GM23338 (cell line): ENCODE data around the gene C2orf78. TPM values are rescaled to one million over a fixed set of nuclear protein-coding genes. Genes with fewer than 3 reads are reported as not detected.

Experiments
- ATAC-seq: fragments of 200-7000 bp; cut with Tn5 transposase; 3 replicates; pipeline ENCODE4 v1.9.1; 2020
- DNase-seq: peaks from one replicate; pipeline ENCODE4 v3.0.0-alpha.2; 2015; ENCODE audit warnings: low spot score
- H2AFZ ChIP-seq: fragments of 200-600 bp; sonication (generic); 2 replicates; pipeline ENCODE4 v1.8.0; 2016; ENCODE audit warnings: antibody characterized with exemption, mild to moderate bottlenecking, moderate library complexity
- H3F3A ChIP-seq: fragments of 200-600 bp; sonication (generic); replicated peaks from 2 replicates; pipeline ENCODE4 v1.8.0; 2017; ENCODE audit warnings: antibody characterized with exemption, mixed run types, low read depth
- H3K27ac ChIP-seq: fragments of 200-600 bp; sonication (generic); 2 replicates; pipeline ENCODE4 v1.6.1; 2016; ENCODE audit warnings: low read depth
- H3K27me3 ChIP-seq: fragments of 200-600 bp; sonication (generic); 2 replicates; pipeline ENCODE4 v1.8.0; 2016; ENCODE audit warnings: mild to moderate bottlenecking, mixed run types, moderate library complexity; ENCODE audit not compliant: insufficient read depth
- H3K36me3 ChIP-seq: fragments of 200-600 bp; sonication (generic); 2 replicates; pipeline ENCODE4 v1.8.0; 2016; ENCODE audit warnings: mild to moderate bottlenecking; ENCODE audit not compliant: insufficient read depth
- H3K4me1 ChIP-seq: fragments of 200-600 bp; sonication (generic); 2 replicates; pipeline ENCODE4 v1.8.0; 2016; ENCODE audit warnings: mild to moderate bottlenecking, moderate library complexity; ENCODE audit not compliant: insufficient read depth
- H3K4me2 ChIP-seq: fragments of 200-600 bp; sonication (generic); 2 replicates; pipeline ENCODE4 v1.7.1; 2017; ENCODE audit warnings: mixed run types
- H3K4me3 ChIP-seq: fragments of 200-600 bp; sonication (generic); 2 replicates; pipeline ENCODE4 v1.6.1; 2016; ENCODE audit warnings: mixed run types
- H3K79me2 ChIP-seq: fragments of 200-600 bp; sonication (generic); replicated peaks from 2 replicates; pipeline ENCODE4 v1.8.0; 2017; ENCODE audit warnings: mild to moderate bottlenecking; ENCODE audit not compliant: insufficient read depth
- H3K9me2 ChIP-seq: fragments of 200-600 bp; sonication (generic); 2 replicates; pipeline ENCODE4 v1.8.0; 2017; ENCODE audit not compliant: insufficient read depth
- H4K20me1 ChIP-seq: fragments of 200-600 bp; sonication (generic); replicated peaks from 2 replicates; pipeline ENCODE4 v1.8.0; 2017; ENCODE audit warnings: mild to moderate bottlenecking; ENCODE audit not compliant: insufficient read depth
- H3K27ac Mint-ChIP-seq: 2 replicates; pipeline ENCODE4 v1.8.0; 2020; ENCODE audit warnings: inconsistent platforms, mild to moderate bottlenecking, moderate library complexity, mixed read lengths
- H3K27me3 Mint-ChIP-seq: 3 replicates; pipeline ENCODE4 v1.8.0; 2022; ENCODE audit warnings: low read depth, mild to moderate bottlenecking, moderate library complexity, mixed read lengths, inconsistent platforms; ENCODE audit not compliant: insufficient read depth, poor library complexity
- H3K36me3 Mint-ChIP-seq: 3 replicates; pipeline ENCODE4 v1.8.0; 2021; ENCODE audit warnings: low read depth, mild to moderate bottlenecking, inconsistent platforms, moderate library complexity, mixed read lengths
- H3K4me1 Mint-ChIP-seq: 3 replicates; pipeline ENCODE4 v1.8.0; 2020; ENCODE audit warnings: mild to moderate bottlenecking, inconsistent platforms, mixed read lengths
- H3K4me3 Mint-ChIP-seq: 3 replicates; pipeline ENCODE4 v1.8.0; 2021; ENCODE audit warnings: moderate library complexity, mild to moderate bottlenecking, inconsistent platforms, mixed read lengths
- H3K9me3 Mint-ChIP-seq: 3 replicates; pipeline ENCODE4 v1.8.0; 2020; ENCODE audit warnings: moderate library complexity, mild to moderate bottlenecking, inconsistent platforms, mixed read lengths
- CREB1 ChIP-seq: fragments of 250-450 bp; sonication (Bioruptor Pico); IDR thresholded peaks from 2 replicates; pipeline ENCODE4 v1.5.0; 2020; ENCODE audit warnings: low read depth, mild to moderate bottlenecking, moderate library complexity
- CTCF ChIP-seq, 2 experiments: fragments of 200-600 bp in 1 of 2; sonication (generic) in 1 of 2; conservative IDR thresholded peaks; 2 replicates each; pipeline versions ENCODE4 v1.5.1 to v1.6.1; 2016 to 2017; ENCODE audit warnings: antibody characterized with exemption in 2 of 2, low read depth in 2 of 2, mild to moderate bottlenecking in 2 of 2, moderate library complexity in 1 of 2
- EZH2 ChIP-seq: fragments of 200-600 bp; sonication (generic); IDR thresholded peaks from one replicate; pipeline ENCODE4 v1.8.0; 2017; ENCODE audit warnings: antibody characterized with exemption, mild to moderate bottlenecking, low read depth; ENCODE audit not compliant: unreplicated experiment
- EZH2phosphoT487 ChIP-seq: fragments of 200-600 bp; sonication (generic); IDR thresholded peaks from one replicate; pipeline ENCODE4 v1.8.1; 2018; ENCODE audit warnings: antibody characterized with exemption; ENCODE audit not compliant: unreplicated experiment
- JUNB ChIP-seq: IDR thresholded peaks from one replicate; pipeline ENCODE4 v1.6.1; 2016; ENCODE audit warnings: antibody characterized with exemption; ENCODE audit not compliant: unreplicated experiment
- NANOG ChIP-seq: IDR thresholded peaks from 2 replicates; pipeline ENCODE4 v1.6.1; 2016; ENCODE audit warnings: antibody characterized with exemption, borderline replicate concordance
- STAT1 ChIP-seq: IDR thresholded peaks from one replicate; pipeline ENCODE4 v1.6.1; 2016; ENCODE audit warnings: antibody characterized with exemption; ENCODE audit not compliant: unreplicated experiment
- ZNF114 ChIP-seq: fragments of 250-450 bp; sonication (Bioruptor Pico); IDR thresholded peaks from 2 replicates; pipeline ENCODE4 v1.5.0; 2020; ENCODE audit warnings: mild to moderate bottlenecking, moderate library complexity
- polyA plus RNA-seq: library from polyadenylated mRNA; unstranded; fragments of >200 nt; fragmentation: Nextera tagmentation; extraction: Ambion mirVana; gene quantifications from 2 replicates; pipeline ENCODE4 v1.2.1, GENCODE V29; 2016
- total RNA-seq: library from RNA; depleted of rRNA; stranded (reverse); fragments of >200 nt; shearing (Covaris generic); gene quantifications from 2 replicates; pipeline ENCODE4 v1.2.3, GENCODE V29; 2014
- TF ChIP-seq, protein P1 (sequence below): IDR thresholded peaks from one replicate; pipeline ENCODE4 v1.6.1; 2018; ENCODE audit warnings: antibody characterized with exemption; ENCODE audit not compliant: unreplicated experiment

C2orf78 gene
- total and polyA plus RNA-seq, 2 experiments from 2014 or later, result 0.14 to 0.18 TPM

DNA sequence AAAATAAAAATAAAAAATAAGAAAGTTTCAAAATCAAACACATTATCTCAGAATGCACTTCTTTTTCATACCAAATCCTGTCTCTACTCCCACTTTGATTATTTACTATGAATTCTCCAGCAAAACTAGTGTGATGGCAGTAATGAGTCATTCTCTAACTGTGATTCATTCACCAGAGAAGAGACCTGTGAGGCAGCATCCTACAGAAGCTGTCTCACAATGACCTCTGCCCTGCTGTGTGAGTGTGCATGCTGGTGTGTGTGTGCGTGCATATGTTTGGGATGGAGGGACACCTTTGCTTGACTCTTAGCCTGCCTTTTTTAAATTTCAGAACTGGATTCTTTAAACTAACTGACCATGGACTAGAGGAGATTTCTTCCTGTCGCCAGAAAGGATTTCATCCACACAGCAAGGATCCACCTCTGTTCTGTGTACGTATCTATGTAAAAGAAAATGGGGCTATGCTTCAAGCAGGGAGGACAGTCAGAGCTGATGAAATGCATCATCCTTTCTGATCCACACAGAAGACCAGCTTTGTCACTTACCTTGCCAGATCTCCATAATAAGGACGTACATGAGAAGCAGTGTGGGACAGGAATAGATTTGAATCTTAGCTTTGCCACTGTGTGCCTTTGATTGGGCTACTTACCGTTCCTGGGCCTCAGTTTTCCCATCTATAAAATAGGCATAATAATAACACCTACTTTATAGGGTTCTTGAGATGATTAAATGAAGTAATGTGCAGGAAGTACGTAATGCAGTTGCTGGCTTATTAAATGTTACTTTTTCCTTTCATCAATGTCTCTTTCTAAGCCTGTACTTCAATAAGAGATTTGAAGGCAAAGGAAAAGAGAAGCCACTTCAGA, 76.0 kb downstream of the C2orf78 start:
- Histone ChIP-seq H4K20me1 (0 out of 2 replicates have a peak, but pooled peaks cover 4% of the 10 kb centered on the region), H3K36me3 (peaks cover 45% of the 10 kb centered on the region), H3K4me3 (no peak overlapping the region), H2AFZ (no peak overlapping the region), H3K9me2 (no peaks in the 10 kb centered on the region), H3K4me1 (no peaks in the 10 kb centered on the region), H3F3A (no peaks in the 10 kb centered on the region), H3K27ac (no peak overlapping the region), H3K4me2 (no peak overlapping the region), H3K27me3 (no peaks in the 10 kb centered on the region), H3K79me2 (no peaks in the 10 kb centered on the region)
- H3K9me3 Mint-ChIP-seq, result no peaks in the 10 kb centered on the region
- H3K4me3 Mint-ChIP-seq, result no peak overlapping the region
- no peak for ATAC-seq
- H3K27ac Mint-ChIP-seq, result no peak overlapping the region
- H3K27me3 Mint-ChIP-seq, result peaks cover 1% of the 10 kb centered on the region
- TF ChIP-seq ZNF114 (CRISPR knock-in tag) (no peak), NANOG (no peak)
- DNase-seq, result no peak
- no peaks in the 10 kb centered on the region for H3K4me1 Mint-ChIP-seq
- peaks cover 63% of the 10 kb centered on the region for H3K36me3 Mint-ChIP-seq

DNA sequence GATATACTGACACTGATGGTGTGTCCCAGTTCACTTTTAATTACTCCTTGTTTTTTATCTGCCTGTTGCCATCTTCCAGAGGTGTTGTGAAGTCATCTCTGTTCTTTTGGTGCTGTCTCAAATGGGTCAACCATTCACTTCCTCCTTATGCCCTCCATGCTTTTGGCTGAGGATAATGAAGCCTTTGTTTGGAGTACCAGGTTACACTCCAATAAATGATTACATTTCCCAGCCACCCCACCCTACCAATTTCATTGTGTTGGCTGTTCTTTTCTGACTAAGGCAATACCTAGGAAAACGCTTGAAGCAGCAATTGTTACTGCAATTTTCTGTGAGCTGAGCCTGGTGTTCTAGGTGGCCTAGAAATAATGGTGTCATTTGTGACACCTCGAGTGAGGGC, 79.0 kb downstream of the C2orf78 start:
- Histone ChIP-seq H3K4me3 (no peak overlapping the region), H3K36me3 (peaks cover 41% of the 10 kb centered on the region), H3K4me1 (no peaks in the 10 kb centered on the region), H3K4me2 (no peak overlapping the region), H3K27ac (no peak overlapping the region), H4K20me1 (0 out of 2 replicates have a peak, but pooled peaks cover 4% of the 10 kb centered on the region), H3K27me3 (no peaks in the 10 kb centered on the region), H3K9me2 (no peaks in the 10 kb centered on the region), H2AFZ (no peak overlapping the region), H3F3A (no peaks in the 10 kb centered on the region), H3K79me2 (no peaks in the 10 kb centered on the region)
- peaks cover 37% of the 10 kb centered on the region for H3K36me3 Mint-ChIP-seq
- ATAC-seq (no peak), DNase-seq (no peak)
- peaks cover 1% of the 10 kb centered on the region for H3K27me3 Mint-ChIP-seq
- no peak overlapping the region for H3K27ac Mint-ChIP-seq
- no peaks in the 10 kb centered on the region; the same call in 2 of the 3 replicates for H3K4me1 Mint-ChIP-seq
- H3K4me3 Mint-ChIP-seq, result no peak overlapping the region
- H3K9me3 Mint-ChIP-seq, result no peaks in the 10 kb centered on the region
- TF ChIP-seq EZH2 (no peak), CTCF (conservative IDR thresholded peaks at IDR 0.05; ENCODE audit: low read depth in 2 of 2) (no peak), ZNF114 (CRISPR knock-in tag) (no peak), JUNB (no peak), EZH2phosphoT487 (no peak), CREB1 (no peak), STAT1 (no peak)
- TF ChIP-seq, protein P1, sequence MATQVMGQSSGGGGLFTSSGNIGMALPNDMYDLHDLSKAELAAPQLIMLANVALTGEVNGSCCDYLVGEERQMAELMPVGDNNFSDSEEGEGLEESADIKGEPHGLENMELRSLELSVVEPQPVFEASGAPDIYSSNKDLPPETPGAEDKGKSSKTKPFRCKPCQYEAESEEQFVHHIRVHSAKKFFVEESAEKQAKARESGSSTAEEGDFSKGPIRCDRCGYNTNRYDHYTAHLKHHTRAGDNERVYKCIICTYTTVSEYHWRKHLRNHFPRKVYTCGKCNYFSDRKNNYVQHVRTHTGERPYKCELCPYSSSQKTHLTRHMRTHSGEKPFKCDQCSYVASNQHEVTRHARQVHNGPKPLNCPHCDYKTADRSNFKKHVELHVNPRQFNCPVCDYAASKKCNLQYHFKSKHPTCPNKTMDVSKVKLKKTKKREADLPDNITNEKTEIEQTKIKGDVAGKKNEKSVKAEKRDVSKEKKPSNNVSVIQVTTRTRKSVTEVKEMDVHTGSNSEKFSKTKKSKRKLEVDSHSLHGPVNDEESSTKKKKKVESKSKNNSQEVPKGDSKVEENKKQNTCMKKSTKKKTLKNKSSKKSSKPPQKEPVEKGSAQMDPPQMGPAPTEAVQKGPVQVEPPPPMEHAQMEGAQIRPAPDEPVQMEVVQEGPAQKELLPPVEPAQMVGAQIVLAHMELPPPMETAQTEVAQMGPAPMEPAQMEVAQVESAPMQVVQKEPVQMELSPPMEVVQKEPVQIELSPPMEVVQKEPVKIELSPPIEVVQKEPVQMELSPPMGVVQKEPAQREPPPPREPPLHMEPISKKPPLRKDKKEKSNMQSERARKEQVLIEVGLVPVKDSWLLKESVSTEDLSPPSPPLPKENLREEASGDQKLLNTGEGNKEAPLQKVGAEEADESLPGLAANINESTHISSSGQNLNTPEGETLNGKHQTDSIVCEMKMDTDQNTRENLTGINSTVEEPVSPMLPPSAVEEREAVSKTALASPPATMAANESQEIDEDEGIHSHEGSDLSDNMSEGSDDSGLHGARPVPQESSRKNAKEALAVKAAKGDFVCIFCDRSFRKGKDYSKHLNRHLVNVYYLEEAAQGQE, result no peak
